HG02884 (cell line): ENCODE measurements around the gene SLC44A1.
A peak's percentile ranks its signal among the peaks of the same experiment; 100 is the strongest.

ENCODE experiments used
- ATAC-seq: cut with Tn5 transposase; IDR thresholded peaks from one replicate; pipeline ENCODE4 v1.9.1; 2021; ENCODE audit warnings: mild to moderate bottlenecking, moderate library complexity; ENCODE audit not compliant: unreplicated experiment

The SLC44A1 gene

GRCh38 chr9:105244003-105244733 is at the start of gene SLC44A1:
TSS of gene SLC44A1 (plus strand) at chr9:105244651. CDS start at chr9:105244869, 218 bp downstream.
- peak; percentile 86 for ATAC-seq

GRCh38 chr9:105195259-105195658 is 49.2 kb upstream of the SLC44A1 start:
- ATAC-seq = no peak

- no peak for ATAC-seq
Observed at GRCh38 chr9:105198023-105198422, 46.4 kb upstream of the SLC44A1 start.

- no peak for ATAC-seq
Observed at GRCh38 chr9:105198865-105199264, 45.6 kb upstream of the SLC44A1 start.

- ATAC-seq = no peak
Observed at GRCh38 chr9:105204416-105204815, 40.0 kb upstream of the SLC44A1 start.

GRCh38 chr9:105205787-105206495 is 38.5 kb upstream of the SLC44A1 start:
- no peak for ATAC-seq

GRCh38 chr9:105206496-105206820 is 38.0 kb upstream of the SLC44A1 start:
- ATAC-seq = no peak

- ATAC-seq = no peak
Observed at GRCh38 chr9:105206821-105207699, 37.4 kb upstream of the SLC44A1 start.

- ATAC-seq = no peak
Observed at GRCh38 chr9:105216440-105217178, 27.8 kb upstream of the SLC44A1 start.

GRCh38 chr9:105218673-105219072 is 25.8 kb upstream of the SLC44A1 start:
- no peak for ATAC-seq

GRCh38 chr9:105219291-105219805 is 25.1 kb upstream of the SLC44A1 start:
- no peak for ATAC-seq

- ATAC-seq = no peak
Observed at GRCh38 chr9:105220451-105220850, 24.0 kb upstream of the SLC44A1 start.

- no peak for ATAC-seq
Observed at GRCh38 chr9:105223544-105224140, 20.8 kb upstream of the SLC44A1 start.

GRCh38 chr9:105226055-105226454 is 18.4 kb upstream of the SLC44A1 start:
- ATAC-seq = no peak

- ATAC-seq = no peak
Observed at GRCh38 chr9:105232207-105232606, 12.2 kb upstream of the SLC44A1 start.

GRCh38 chr9:105233873-105234272 is 10.6 kb upstream of the SLC44A1 start:
- no peak for ATAC-seq

- ATAC-seq = no peak
Observed at GRCh38 chr9:105236261-105236660, 8.2 kb upstream of the SLC44A1 start.

- no peak for ATAC-seq
Observed at GRCh38 chr9:105237246-105237645, 7.2 kb upstream of the SLC44A1 start.

GRCh38 chr9:105238302-105238701 is 6.1 kb upstream of the SLC44A1 start:
- no peak for ATAC-seq

- ATAC-seq = no peak
Observed at GRCh38 chr9:105241356-105242043, 3.0 kb upstream of the SLC44A1 start.
